ENCODE results near the gene PTPRE.

PTPRE gene

GRCh38 chr10:127869329-127869728 lies 37.6 kb upstream of the PTPRE start:
- Histone ChIP-seq H3K27me3 (ENCODE audit: insufficient read depth, low read depth, severe bottlenecking) (no peaks in the 10 kb centered on the region), H3K9me3 (ENCODE audit: severe bottlenecking) (peaks cover 2% of the 10 kb centered on the region), H3K4me3 (ENCODE audit: low read depth, low read length) (no peak overlapping the region), H3K27ac (no peak overlapping the region), H3K36me3 (no peaks in the 10 kb centered on the region)
- no peak for DNase-seq
- no peak for TF ChIP-seq CTCF (IDR thresholded peaks at IDR 0.05; ENCODE audit: low read depth, low read length)

DNA sequence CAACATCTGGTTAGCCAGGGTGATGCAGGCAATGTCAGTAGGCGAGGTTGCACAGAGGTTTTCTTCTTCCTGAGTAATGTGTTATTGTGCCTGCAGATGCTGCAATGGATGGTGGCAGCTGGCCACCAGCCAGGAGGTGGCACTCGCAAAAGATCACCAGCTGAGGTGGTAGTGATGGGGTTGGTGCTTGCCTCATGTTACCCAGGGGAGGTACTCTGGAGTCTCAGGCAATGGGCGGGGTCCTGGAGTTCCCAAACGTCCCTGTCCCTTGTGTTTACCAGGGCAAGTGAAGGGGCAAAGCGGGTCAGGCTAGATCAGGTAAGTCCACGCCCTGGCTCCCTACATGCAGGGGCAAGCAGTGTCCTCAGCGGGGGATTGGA lies 35.3 kb upstream of the PTPRE start:
- Histone ChIP-seq H3K27me3 (ENCODE audit: insufficient read depth, low read depth, severe bottlenecking) (no peaks in the 10 kb centered on the region), H3K27ac (no peak overlapping the region), H3K4me3 (ENCODE audit: low read depth, low read length) (no peak overlapping the region), H3K36me3 (no peaks in the 10 kb centered on the region), H3K9me3 (ENCODE audit: severe bottlenecking) (peaks cover 2% of the 10 kb centered on the region)
- DNase-seq: no peak
- no peak for TF ChIP-seq CTCF (IDR thresholded peaks at IDR 0.05; ENCODE audit: low read depth, low read length)

- H3K9me3 ChIP-seq (ENCODE audit: severe bottlenecking): peaks cover 2% of the 10 kb centered on the region
- H3K36me3 ChIP-seq: no peaks in the 10 kb centered on the region
- no peaks in the 10 kb centered on the region for H3K27me3 ChIP-seq (ENCODE audit: insufficient read depth, low read depth, severe bottlenecking)
- no peak overlapping the region for H3K4me3 ChIP-seq (ENCODE audit: low read depth, low read length)
- no peak for TF ChIP-seq CTCF (IDR thresholded peaks at IDR 0.05; ENCODE audit: low read depth, low read length)
- DNase-seq: no peak
- no peak overlapping the region for H3K27ac ChIP-seq
These were observed 34.7 kb upstream of the PTPRE start for GRCh38 chr10:127872011-127872761.

DNA sequence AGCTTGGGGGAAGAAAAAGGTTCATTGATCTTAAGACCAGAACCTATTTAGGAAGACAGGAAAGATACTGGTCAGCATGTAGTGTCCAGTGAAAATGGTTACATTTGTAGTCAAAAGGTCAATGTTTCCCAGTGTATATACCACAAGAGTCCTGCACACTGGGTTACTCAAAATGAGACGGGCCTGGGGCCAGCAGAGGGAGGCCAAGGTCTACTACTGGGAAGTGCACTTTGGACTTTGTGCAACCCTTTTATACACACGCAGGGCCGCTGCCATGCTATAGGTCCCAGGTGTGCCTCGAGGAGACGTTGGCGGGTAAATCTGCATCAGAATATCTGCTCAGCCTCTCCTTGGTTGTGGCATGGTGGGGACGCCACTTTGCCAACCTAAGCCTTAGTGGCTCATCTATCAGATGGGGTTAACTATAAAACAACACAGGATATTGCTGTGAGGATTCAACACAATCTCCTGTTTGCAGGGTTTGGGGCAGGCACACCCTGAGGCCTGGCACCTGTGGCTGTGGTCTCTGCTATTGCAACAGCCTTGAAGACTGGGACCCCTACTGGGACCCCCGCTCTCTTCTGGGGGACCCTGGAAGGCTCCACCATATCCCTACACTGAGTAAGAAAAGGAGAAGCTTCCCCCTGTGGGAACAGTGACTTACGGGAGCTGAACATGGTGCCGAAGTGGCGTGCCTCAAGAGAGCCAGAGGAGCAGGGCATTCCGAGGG lies 33.9 kb upstream of the PTPRE start:
- Histone ChIP-seq H3K27ac (no peak overlapping the region), H3K27me3 (ENCODE audit: insufficient read depth, low read depth, severe bottlenecking) (no peaks in the 10 kb centered on the region), H3K9me3 (ENCODE audit: severe bottlenecking) (peaks cover 2% of the 10 kb centered on the region), H3K36me3 (no peaks in the 10 kb centered on the region), H3K4me3 (ENCODE audit: low read depth, low read length) (no peak overlapping the region)
- DNase-seq: no peak
- TF ChIP-seq CTCF (IDR thresholded peaks at IDR 0.05; ENCODE audit: low read depth, low read length): peak; percentile 35; the same call in 1 of the 2 replicates

GRCh38 chr10:127873901-127874470 lies 32.9 kb upstream of the PTPRE start:
- H3K4me3 ChIP-seq (ENCODE audit: low read depth, low read length): no peak overlapping the region
- H3K36me3 ChIP-seq: no peaks in the 10 kb centered on the region
- H3K27ac ChIP-seq: no peak overlapping the region
- no peak for TF ChIP-seq CTCF (IDR thresholded peaks at IDR 0.05; ENCODE audit: low read depth, low read length)
- no peaks in the 10 kb centered on the region for H3K27me3 ChIP-seq (ENCODE audit: insufficient read depth, low read depth, severe bottlenecking)
- peaks cover 2% of the 10 kb centered on the region for H3K9me3 ChIP-seq (ENCODE audit: severe bottlenecking)
- no peak for DNase-seq
